Suprapubic skin (tissue), 4 donors: ENCODE measurements around the gene SFI1. TPM values are rescaled to one million over a fixed set of nuclear protein-coding genes. Genes with fewer than 3 reads are reported as not detected.

ENCODE experiments used
- DNase-seq, 2 donors: peaks; one replicate each; pipeline ENCODE4 v3.0.0-alpha.2; 2019; ENCODE audit warnings: low spot score in 2 of 2
- H3K27ac ChIP-seq: fragments of 200-600 bp; sonication (generic); one replicate; pipeline ENCODE4 v1.5.1; 2019
- H3K27me3 ChIP-seq: fragments of 200-600 bp; sonication (generic); one replicate; pipeline ENCODE4 v1.5.1; 2019
- H3K36me3 ChIP-seq: fragments of 200-600 bp; sonication (generic); one replicate; pipeline ENCODE4 v1.5.1; 2019
- H3K4me1 ChIP-seq: fragments of 200-600 bp; sonication (generic); one replicate; pipeline ENCODE4 v1.5.1; 2019
- H3K4me3 ChIP-seq: fragments of 200-600 bp; sonication (generic); one replicate; pipeline ENCODE4 v1.5.1; 2019; ENCODE audit warnings: mild to moderate bottlenecking
- H3K9me3 ChIP-seq: fragments of 200-600 bp; sonication (generic); one replicate; pipeline ENCODE4 v1.5.1; 2019
- CTCF ChIP-seq, 2 donors: fragments of 200-600 bp in 1 of 2; fragments of 450-650 bp in 1 of 2; sonication (generic) in 1 of 2; IDR thresholded peaks; one replicate each; pipeline ENCODE4 v1.5.1; 2016 to 2019; ENCODE audit warnings: antibody characterized with exemption in 2 of 2, mild to moderate bottlenecking in 1 of 2, moderate library complexity in 1 of 2
- EP300 ChIP-seq: sonication (generic); formaldehyde crosslinking; IDR thresholded peaks from one replicate; pipeline ENCODE4 v1.6.1; 2017; ENCODE audit warnings: antibody characterized with exemption
- POLR2A ChIP-seq, 2 donors: fragments of 450-650 bp; IDR thresholded peaks; one replicate each; pipeline ENCODE4 v1.6.1; 2017; ENCODE audit warnings: antibody characterized with exemption in 2 of 2, mild to moderate bottlenecking in 2 of 2, moderate library complexity in 2 of 2
- POLR2AphosphoS5 ChIP-seq, 3 donors: sonication (generic); formaldehyde crosslinking; IDR thresholded peaks; one replicate each; pipeline ENCODE4 v1.6.1; 2017; ENCODE audit warnings: antibody characterized with exemption in 3 of 3
- WGBS: methylation state at CpG from one replicate; pipeline ENCODE4 v1.1.5; 2018; 5-methylcytosine and 5-hydroxymethylcytosine counted together
- total RNA-seq, 4 donors: library from RNA; depleted of rRNA; stranded (reverse); fragments of >200 nt; gene quantifications; one replicate each; pipeline ENCODE4 v1.1.0, GENCODE V29; 2016

Gene SFI1
- total RNA-seq, 4 donors from 2014 or later: 21.2 to 128 (median 40.7) TPM

GRCh38 chr22:31609716-31610115, 113.4 kb downstream of the SFI1 start:
- H3K27me3 ChIP-seq: no peaks in the 10 kb centered on the region
- TF ChIP-seq POLR2A (IDR thresholded peaks at IDR 0.05) (no peak), CTCF (IDR thresholded peaks at IDR 0.05) (no peak), EP300 (no peak), POLR2AphosphoS5 (IDR thresholded peaks at IDR 0.05) (no peak)
- 97% methylated on average over 10 of the region's 10 CpGs for WGBS
- no peaks in the 10 kb centered on the region for H3K4me1 ChIP-seq
- no peaks in the 10 kb centered on the region for H3K9me3 ChIP-seq
- peaks cover 40% of the 10 kb centered on the region for H3K36me3 ChIP-seq
- peak in 1 of 2 donors; percentile 41 for DNase-seq
- no peak overlapping the region for H3K4me3 ChIP-seq
- no peak overlapping the region for H3K27ac ChIP-seq

GRCh38 chr22:31610611-31611010, 114.3 kb downstream of the SFI1 start:
- H3K9me3 ChIP-seq: no peaks in the 10 kb centered on the region
- DNase-seq: no peak
- H3K27ac ChIP-seq: no peak overlapping the region
- H3K4me3 ChIP-seq: no peak overlapping the region
- peaks cover 4% of the 10 kb centered on the region for H3K4me1 ChIP-seq
- H3K27me3 ChIP-seq: no peaks in the 10 kb centered on the region
- H3K36me3 ChIP-seq: peaks cover 37% of the 10 kb centered on the region
- 90% methylated on average over 6 of the region's 6 CpGs for WGBS
- TF ChIP-seq POLR2AphosphoS5 (IDR thresholded peaks at IDR 0.05) (no peak), CTCF (IDR thresholded peaks at IDR 0.05) (no peak), POLR2A (IDR thresholded peaks at IDR 0.05) (no peak), EP300 (no peak)

- Histone ChIP-seq H3K36me3 (peaks cover 34% of the 10 kb centered on the region), H3K4me3 (no peak overlapping the region), H3K27me3 (no peaks in the 10 kb centered on the region), H3K27ac (no peak overlapping the region), H3K4me1 (peaks cover 10% of the 10 kb centered on the region), H3K9me3 (no peaks in the 10 kb centered on the region)
- 78% methylated on average over 1 of the region's 16 CpGs for WGBS
- DNase-seq: no peak
- no peak for TF ChIP-seq POLR2AphosphoS5 (IDR thresholded peaks at IDR 0.05)
- TF ChIP-seq POLR2A (IDR thresholded peaks at IDR 0.05): no peak
- no peak for TF ChIP-seq CTCF (IDR thresholded peaks at IDR 0.05)
- no peak for TF ChIP-seq EP300
Observed at GRCh38 chr22:31611061-31611760, 114.9 kb downstream of the SFI1 start.

GRCh38 chr22:31612891-31613285, 116.6 kb downstream of the SFI1 start:
- Histone ChIP-seq H3K4me3 (no peak overlapping the region), H3K4me1 (peaks cover 24% of the 10 kb centered on the region), H3K9me3 (no peaks in the 10 kb centered on the region), H3K36me3 (peaks cover 39% of the 10 kb centered on the region), H3K27ac (no peak overlapping the region), H3K27me3 (no peaks in the 10 kb centered on the region)
- no peak for TF ChIP-seq POLR2A (IDR thresholded peaks at IDR 0.05)
- TF ChIP-seq CTCF (IDR thresholded peaks at IDR 0.05): no peak
- no peak for TF ChIP-seq EP300
- no peak for TF ChIP-seq POLR2AphosphoS5 (IDR thresholded peaks at IDR 0.05)
- no peak for DNase-seq
- 91% methylated on average over 7 of the region's 12 CpGs for WGBS

GRCh38 chr22:31613286-31613903, 117.1 kb downstream of the SFI1 start:
- WGBS: 85% methylated on average over 18 of the region's 23 CpGs
- no peak overlapping the region for H3K4me3 ChIP-seq
- H3K27me3 ChIP-seq: no peaks in the 10 kb centered on the region
- TF ChIP-seq POLR2AphosphoS5 (IDR thresholded peaks at IDR 0.05) (no peak), CTCF (IDR thresholded peaks at IDR 0.05) (no peak)
- no peak overlapping the region for H3K27ac ChIP-seq
- peaks cover 39% of the 10 kb centered on the region for H3K36me3 ChIP-seq
- H3K4me1 ChIP-seq: peaks cover 27% of the 10 kb centered on the region
- no peak for DNase-seq
- H3K9me3 ChIP-seq: no peaks in the 10 kb centered on the region
